ENCODE results near the gene SCUBE2.

DNA sequence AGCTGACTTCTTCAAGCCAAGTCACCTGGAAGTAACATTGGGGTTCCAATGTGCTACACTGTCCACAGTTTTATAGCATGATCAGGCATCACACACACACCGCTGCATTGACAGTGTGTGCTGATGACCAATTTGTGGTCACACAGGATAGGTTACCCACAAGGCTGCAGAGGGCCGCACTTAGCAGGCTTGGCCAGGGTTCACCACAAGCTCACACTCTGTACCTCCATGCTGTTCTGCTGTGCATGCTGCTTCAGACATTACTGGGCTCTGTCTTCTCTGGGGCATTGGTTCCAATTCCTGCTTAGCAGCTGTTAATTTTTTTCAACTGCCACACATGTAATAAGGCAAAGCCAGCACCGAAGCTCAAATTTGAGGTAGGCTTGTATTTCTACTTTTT is 76.6 kb downstream of the SCUBE2 start:
- TF ChIP-seq CTCF (IDR thresholded peaks at IDR 0.05) (no peak), POLR2A (IDR thresholded peaks at IDR 0.05) (no peak)
